K562 (cell line): ENCODE measurements around the gene ACOT13.

Source experiments
- CEBPB ChIP-seq: fragments of 450-650 bp; IDR thresholded peaks from 2 replicates; pipeline ENCODE4 v1.6.1; 2016; ENCODE audit warnings: missing genetic modification characterization, missing compliant biosample characterization
- EP300 ChIP-seq: IDR thresholded peaks from 2 replicates; pipeline ENCODE4 v1.6.1; 2012; ENCODE audit warnings: low read length, improper control_type of control experiment
- HNRNPK ChIP-seq: fragments of 200-400 bp; formaldehyde crosslinking; IDR thresholded peaks from one replicate; pipeline ENCODE4 v1.6.1; 2018; ENCODE audit warnings: mild to moderate bottlenecking, low read depth, low read length; ENCODE audit not compliant: poor library complexity, severe bottlenecking
- KDM2B ChIP-seq: fragments of 250-450 bp; sonication (Bioruptor Pico); IDR thresholded peaks from 2 replicates; pipeline ENCODE4 v1.8.0; 2021; ENCODE audit warnings: mild to moderate bottlenecking, moderate library complexity
- LEF1 ChIP-seq: fragments of 450-650 bp; IDR thresholded peaks from 2 replicates; pipeline ENCODE4 v1.6.1; 2016; ENCODE audit warnings: mild to moderate bottlenecking
- MTA3 ChIP-seq: fragments of 450-650 bp; formaldehyde crosslinking; IDR thresholded peaks from 2 replicates; pipeline ENCODE4 v1.6.1; 2017; ENCODE audit warnings: mild to moderate bottlenecking, borderline replicate concordance
- PCBP2 ChIP-seq: fragments of 200-400 bp; formaldehyde crosslinking; IDR thresholded peaks from 2 replicates; pipeline ENCODE4 v1.6.1; 2018; ENCODE audit warnings: low read length, low read depth, mild to moderate bottlenecking, moderate library complexity; ENCODE audit not compliant: poor library complexity, severe bottlenecking
- POLR2A ChIP-seq: fragments of 450-650 bp; conservative IDR thresholded peaks from 2 replicates; pipeline ENCODE4 v1.6.1; 2016
- SMARCB1 ChIP-seq: IDR thresholded peaks from 2 replicates; pipeline ENCODE4 v1.6.1; 2011; ENCODE audit warnings: improper control_type of control experiment, low read depth; ENCODE audit not compliant: insufficient read length
- WHSC1 ChIP-seq: IDR thresholded peaks from one replicate; pipeline ENCODE4 v1.6.1; 2012; ENCODE audit warnings: low read length, control low read depth, inconsistent platforms
- ZNF384 ChIP-seq: IDR thresholded peaks from 2 replicates; pipeline ENCODE4 v1.6.1; 2012; ENCODE audit warnings: low read depth, low read length, improper control_type of control experiment
- TF ChIP-seq, protein P1 (sequence below): sonication (generic); formaldehyde crosslinking; IDR thresholded peaks from 2 replicates; pipeline ENCODE4 v1.8.0; 2022; ENCODE audit warnings: mild to moderate bottlenecking, missing genetic modification reagents

DNA sequence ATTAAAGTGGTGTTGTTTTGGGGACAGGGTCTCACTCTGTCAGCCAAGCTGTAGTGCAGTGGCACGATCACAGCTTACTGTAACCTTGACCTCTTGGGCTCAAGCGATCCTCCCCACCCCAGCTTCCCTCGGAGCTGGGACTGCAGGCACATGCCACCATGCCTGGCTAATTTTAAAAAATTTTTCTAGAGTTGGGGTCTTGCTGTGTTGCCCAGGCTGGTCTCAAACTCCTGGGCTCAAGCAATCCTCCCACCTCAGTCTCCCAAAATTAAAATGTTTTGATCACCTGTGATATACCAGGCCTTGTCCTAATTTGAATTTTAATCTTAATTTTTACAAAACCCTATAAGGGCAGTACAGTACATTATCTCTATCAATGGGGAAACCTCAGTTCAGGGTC, 25.5 kb downstream of the ACOT13 start:
- TF ChIP-seq, protein P1, sequence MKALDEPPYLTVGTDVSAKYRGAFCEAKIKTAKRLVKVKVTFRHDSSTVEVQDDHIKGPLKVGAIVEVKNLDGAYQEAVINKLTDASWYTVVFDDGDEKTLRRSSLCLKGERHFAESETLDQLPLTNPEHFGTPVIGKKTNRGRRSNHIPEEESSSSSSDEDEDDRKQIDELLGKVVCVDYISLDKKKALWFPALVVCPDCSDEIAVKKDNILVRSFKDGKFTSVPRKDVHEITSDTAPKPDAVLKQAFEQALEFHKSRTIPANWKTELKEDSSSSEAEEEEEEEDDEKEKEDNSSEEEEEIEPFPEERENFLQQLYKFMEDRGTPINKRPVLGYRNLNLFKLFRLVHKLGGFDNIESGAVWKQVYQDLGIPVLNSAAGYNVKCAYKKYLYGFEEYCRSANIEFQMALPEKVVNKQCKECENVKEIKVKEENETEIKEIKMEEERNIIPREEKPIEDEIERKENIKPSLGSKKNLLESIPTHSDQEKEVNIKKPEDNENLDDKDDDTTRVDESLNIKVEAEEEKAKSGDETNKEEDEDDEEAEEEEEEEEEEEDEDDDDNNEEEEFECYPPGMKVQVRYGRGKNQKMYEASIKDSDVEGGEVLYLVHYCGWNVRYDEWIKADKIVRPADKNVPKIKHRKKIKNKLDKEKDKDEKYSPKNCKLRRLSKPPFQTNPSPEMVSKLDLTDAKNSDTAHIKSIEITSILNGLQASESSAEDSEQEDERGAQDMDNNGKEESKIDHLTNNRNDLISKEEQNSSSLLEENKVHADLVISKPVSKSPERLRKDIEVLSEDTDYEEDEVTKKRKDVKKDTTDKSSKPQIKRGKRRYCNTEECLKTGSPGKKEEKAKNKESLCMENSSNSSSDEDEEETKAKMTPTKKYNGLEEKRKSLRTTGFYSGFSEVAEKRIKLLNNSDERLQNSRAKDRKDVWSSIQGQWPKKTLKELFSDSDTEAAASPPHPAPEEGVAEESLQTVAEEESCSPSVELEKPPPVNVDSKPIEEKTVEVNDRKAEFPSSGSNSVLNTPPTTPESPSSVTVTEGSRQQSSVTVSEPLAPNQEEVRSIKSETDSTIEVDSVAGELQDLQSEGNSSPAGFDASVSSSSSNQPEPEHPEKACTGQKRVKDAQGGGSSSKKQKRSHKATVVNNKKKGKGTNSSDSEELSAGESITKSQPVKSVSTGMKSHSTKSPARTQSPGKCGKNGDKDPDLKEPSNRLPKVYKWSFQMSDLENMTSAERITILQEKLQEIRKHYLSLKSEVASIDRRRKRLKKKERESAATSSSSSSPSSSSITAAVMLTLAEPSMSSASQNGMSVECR (CRISPR knock-in tag) = no peak
- TF ChIP-seq POLR2A (no peak), CEBPB (tag) (no peak), LEF1 (no peak), WHSC1 (no peak), MTA3 (no peak), EP300 (no peak), PCBP2 (no peak), SMARCB1 (no peak), ZNF384 (no peak), HNRNPK (no peak), KDM2B (no peak)
